GM12891 (cell line): ENCODE measurements around the gene ZKSCAN8.

Experiments
- PAX5 ChIP-seq: IDR thresholded peaks from 2 replicates; pipeline ENCODE4 v1.6.1; 2011; ENCODE audit warnings: low read length, moderate library complexity, mild to moderate bottlenecking; ENCODE audit not compliant: insufficient read depth, severe bottlenecking
- POLR2A ChIP-seq: IDR thresholded peaks from 2 replicates; pipeline ENCODE4 v1.6.1; 2011; ENCODE audit warnings: low read depth, low read length, control low read depth
- POLR2AphosphoS5 ChIP-seq: IDR thresholded peaks from 2 replicates; pipeline ENCODE4 v1.6.1; 2011; ENCODE audit warnings: low read depth, low read length, control low read depth
- TAF1 ChIP-seq: IDR thresholded peaks from 2 replicates; pipeline ENCODE4 v1.6.1; 2011; ENCODE audit warnings: low read depth, low read length, control low read depth

DNA sequence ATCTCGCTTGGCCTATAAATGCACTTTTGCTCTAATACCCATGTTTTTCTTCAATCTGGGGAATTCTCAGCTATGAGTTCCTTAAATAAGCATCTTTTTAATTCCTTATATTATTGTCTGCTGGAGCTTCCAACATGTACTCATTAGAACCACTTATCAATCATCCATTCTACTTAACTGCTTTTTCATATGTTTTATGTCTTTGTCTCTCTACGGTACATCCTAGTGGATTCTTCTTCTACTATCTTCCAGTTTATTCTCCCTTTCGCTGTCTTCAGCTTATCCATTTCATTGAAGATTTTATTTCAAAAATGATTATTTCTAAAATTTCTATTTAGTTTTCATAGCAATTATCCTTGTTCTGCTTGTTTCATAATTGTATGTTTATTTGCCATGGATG, 29.7 kb upstream of the ZKSCAN8 start:
- TF ChIP-seq POLR2AphosphoS5: no peak
- no peak for TF ChIP-seq TAF1
- no peak for TF ChIP-seq POLR2A
- no peak for TF ChIP-seq PAX5
